Raji (cell line): ENCODE measurements around the gene HIVEP2.

Experiments used
- POLR2A ChIP-seq: IDR thresholded peaks from 2 replicates; pipeline ENCODE4 v1.6.1; 2011; ENCODE audit warnings: low read depth, low read length, control low read depth; ENCODE audit not compliant: insufficient read depth

Gene HIVEP2

GRCh38 chr6:142867988-142868812 is 76.8 kb downstream of the HIVEP2 start:
- no peak for TF ChIP-seq POLR2A

- no peak for TF ChIP-seq POLR2A
These were observed 77.6 kb downstream of the HIVEP2 start for GRCh38 chr6:142867355-142867801.

GRCh38 chr6:142863981-142864380 is 81.0 kb downstream of the HIVEP2 start:
- no peak for TF ChIP-seq POLR2A

- no peak for TF ChIP-seq POLR2A
These were observed 83.3 kb downstream of the HIVEP2 start for GRCh38 chr6:142861711-142862110.

- no peak for TF ChIP-seq POLR2A
These were observed 84.5 kb downstream of the HIVEP2 start for GRCh38 chr6:142860498-142860897.

GRCh38 chr6:142857796-142858555 is 87.0 kb downstream of the HIVEP2 start:
- no peak for TF ChIP-seq POLR2A

- no peak for TF ChIP-seq POLR2A
These were observed 87.7 kb downstream of the HIVEP2 start for GRCh38 chr6:142857233-142857761.

GRCh38 chr6:142856624-142857232 is 88.2 kb downstream of the HIVEP2 start:
- TF ChIP-seq POLR2A, result no peak

GRCh38 chr6:142855893-142856623 is 88.9 kb downstream of the HIVEP2 start:
- TF ChIP-seq POLR2A, result no peak

- TF ChIP-seq POLR2A, result no peak
These were observed 90.1 kb downstream of the HIVEP2 start for GRCh38 chr6:142854589-142855488.

- no peak for TF ChIP-seq POLR2A
These were observed 91.5 kb downstream of the HIVEP2 start for GRCh38 chr6:142853244-142854180.

- no peak for TF ChIP-seq POLR2A
These were observed 93.4 kb downstream of the HIVEP2 start for GRCh38 chr6:142851601-142852000.
